ENCODE data around the gene TPST1. TPM values are rescaled to one million over a fixed set of nuclear protein-coding genes. Genes with fewer than 3 reads are reported as not detected.

Gene TPST1
- total RNA-seq, 1 experiment from 2014 or later = 15.9 TPM

- no peak overlapping the region for H3K4me2 ChIP-seq (ENCODE audit: insufficient read depth, insufficient read length, low read length)
- no peaks in the 10 kb centered on the region for H4K20me1 ChIP-seq (ENCODE audit: control insufficient read depth, insufficient read depth, insufficient read length)
- no peak for DNase-seq
- Mint-ChIP-seq H3K27ac (peak overlapping the region in 2 of 3 experiments; percentile 51 to 76; a peak in 1 of 7 replicates), H3K4me1 (peaks cover 29% of the 10 kb centered on the region in 2 experiments), H3K4me3 (no peak overlapping the region), H3K9me3 (no peaks in the 10 kb centered on the region), H3K27me3 (ENCODE audit: low read depth) (no peaks in the 10 kb centered on the region), H3K36me3 (ENCODE audit: insufficient read depth in 1 of 3, low read depth in 3 of 3) (no peaks in the 10 kb centered on the region)
- no peak overlapping the region for H2BK15ac ChIP-seq (ENCODE audit: low read depth, low read length)
- no peaks in the 10 kb centered on the region for H3K9me3 ChIP-seq (ENCODE audit: control insufficient read depth, low read depth, low read length)
- no peaks in the 10 kb centered on the region for H3K23me2 ChIP-seq (ENCODE audit: insufficient read length, low read depth, low read length, poor library complexity, severe bottlenecking)
- no peak overlapping the region for H3K14ac ChIP-seq (ENCODE audit: insufficient read depth, low read length)
- H3K79me1 ChIP-seq (ENCODE audit: insufficient read depth, low read depth, low read length, poor library complexity, severe bottlenecking) = no peaks in the 10 kb centered on the region
- no peak overlapping the region for H2AK5ac ChIP-seq (ENCODE audit: insufficient read length, low read length)
- no peak overlapping the region for H3K23ac ChIP-seq (ENCODE audit: insufficient read length, low read depth, low read length)
- no peak overlapping the region for H2AFZ ChIP-seq (ENCODE audit: low read length)
- no peaks in the 10 kb centered on the region for H3K4me1 ChIP-seq (ENCODE audit: insufficient read depth, low read length)
- no peak overlapping the region for H3K18ac ChIP-seq (ENCODE audit: insufficient read length, low read depth, low read length)
- TF ChIP-seq, protein P1, sequence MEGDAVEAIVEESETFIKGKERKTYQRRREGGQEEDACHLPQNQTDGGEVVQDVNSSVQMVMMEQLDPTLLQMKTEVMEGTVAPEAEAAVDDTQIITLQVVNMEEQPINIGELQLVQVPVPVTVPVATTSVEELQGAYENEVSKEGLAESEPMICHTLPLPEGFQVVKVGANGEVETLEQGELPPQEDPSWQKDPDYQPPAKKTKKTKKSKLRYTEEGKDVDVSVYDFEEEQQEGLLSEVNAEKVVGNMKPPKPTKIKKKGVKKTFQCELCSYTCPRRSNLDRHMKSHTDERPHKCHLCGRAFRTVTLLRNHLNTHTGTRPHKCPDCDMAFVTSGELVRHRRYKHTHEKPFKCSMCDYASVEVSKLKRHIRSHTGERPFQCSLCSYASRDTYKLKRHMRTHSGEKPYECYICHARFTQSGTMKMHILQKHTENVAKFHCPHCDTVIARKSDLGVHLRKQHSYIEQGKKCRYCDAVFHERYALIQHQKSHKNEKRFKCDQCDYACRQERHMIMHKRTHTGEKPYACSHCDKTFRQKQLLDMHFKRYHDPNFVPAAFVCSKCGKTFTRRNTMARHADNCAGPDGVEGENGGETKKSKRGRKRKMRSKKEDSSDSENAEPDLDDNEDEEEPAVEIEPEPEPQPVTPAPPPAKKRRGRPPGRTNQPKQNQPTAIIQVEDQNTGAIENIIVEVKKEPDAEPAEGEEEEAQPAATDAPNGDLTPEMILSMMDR (conservative IDR thresholded peaks at IDR 0.05) = no peak
- no peak overlapping the region for H4K8ac ChIP-seq (replicated peaks; ENCODE audit: insufficient read length, low read depth, low read length)
- H3K4ac ChIP-seq (ENCODE audit: low read depth, low read length) = no peak overlapping the region
- no peak overlapping the region for H3T11ph ChIP-seq (ENCODE audit: low read length)
- H3K27ac ChIP-seq (ENCODE audit: insufficient read length, low read depth, low read length) = no peak overlapping the region
- H2BK120ac ChIP-seq (ENCODE audit: low read depth, low read length, poor library complexity, severe bottlenecking) = no peak overlapping the region
- WGBS (ENCODE audit: extremely low coverage, insufficient read length, low lambda C conversion rate) = no CpG with 5 or more reads among the region's 2 CpGs
- no peak overlapping the region for H4K5ac ChIP-seq (ENCODE audit: insufficient read length, low read depth, low read length)
- no peak overlapping the region for H4K91ac ChIP-seq (ENCODE audit: insufficient read length, low read depth, low read length)
- H3K27me3 ChIP-seq (ENCODE audit: insufficient read depth, low read length) = no peaks in the 10 kb centered on the region
- H2BK5ac ChIP-seq (ENCODE audit: insufficient read length, low read length) = no peak overlapping the region
- H3K9ac ChIP-seq (ENCODE audit: extremely low read depth, insufficient read length, low read length) = no peak overlapping the region
- no peak overlapping the region for H3K56ac ChIP-seq (ENCODE audit: insufficient read length, low read depth, low read length)
- H2BK20ac ChIP-seq (ENCODE audit: low read depth, low read length, poor library complexity, severe bottlenecking) = no peak overlapping the region
- H2BK12ac ChIP-seq (ENCODE audit: insufficient read length, low read depth, low read length) = no peak overlapping the region
- no peaks in the 10 kb centered on the region for H3K79me2 ChIP-seq (ENCODE audit: insufficient read depth, low read length)
Observed at GRCh38 chr7:66306243-66306642, 101.1 kb downstream of the TPST1 start.
